Measurements from ENCODE around the gene SETD1B. TPM values are rescaled to one million over a fixed set of nuclear protein-coding genes. Genes with fewer than 3 reads are reported as not detected.

SETD1B gene
- total and polyA plus RNA-seq, 2 donors (not counting 1 experiment from before 2014, with no cell fraction given), result 7.9 to 61.4 TPM

DNA sequence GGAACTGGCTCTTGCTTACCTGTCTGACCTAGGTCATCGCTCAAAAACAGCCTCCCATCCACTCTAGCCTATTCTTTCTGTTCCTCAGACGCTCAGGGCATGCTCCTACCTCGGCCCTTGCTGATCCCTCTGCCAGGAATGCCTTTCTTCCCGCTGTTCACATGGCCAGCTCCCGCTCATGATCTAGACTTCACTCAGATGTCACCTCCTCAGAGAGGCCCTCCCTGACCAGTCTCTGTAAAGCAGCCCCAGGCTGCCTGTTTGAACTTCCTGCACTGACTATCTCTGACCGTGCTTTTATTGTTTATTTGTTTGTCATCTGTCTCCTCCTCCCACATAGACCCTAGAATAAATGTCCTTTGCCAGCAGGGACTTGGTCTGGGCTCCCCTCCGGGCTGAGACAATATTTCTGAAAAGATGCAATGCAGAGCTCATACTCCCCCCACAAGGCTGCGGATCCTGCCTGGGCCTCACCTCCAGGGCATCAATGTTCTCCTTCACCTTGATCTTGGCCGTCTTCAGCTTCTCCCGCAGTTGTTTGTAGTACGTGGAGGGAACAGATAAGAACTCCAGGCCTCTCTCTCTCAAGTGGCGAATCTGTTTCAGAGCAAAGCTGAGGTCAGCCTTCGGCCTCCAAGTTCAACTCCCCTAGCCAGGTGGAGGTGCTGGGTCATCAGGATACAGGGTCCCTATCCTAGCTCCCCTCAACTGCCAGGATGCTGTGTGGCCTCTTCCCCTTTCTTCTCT, 39.6 kb downstream of the SETD1B start:
- Histone ChIP-seq H3K4me1 (ENCODE audit: control insufficient read depth in 2 of 2, insufficient read depth in 2 of 2, low read length in 2 of 2) (peaks cover 7 to 33% of the 10 kb centered on the region in 2 donors), H3K4me3 (ENCODE audit: control extremely low read depth in 1 of 5, extremely low read depth in 1 of 5, insufficient read depth in 1 of 5, low read depth in 2 of 5, low read length in 4 of 5) (no peak overlapping the region), H3K9ac (ENCODE audit: low read length) (no peak overlapping the region), H3K9me3 (ENCODE audit: control extremely low read depth in 1 of 3, control insufficient read depth in 2 of 3, insufficient read depth in 1 of 3, low read length in 2 of 3) (no peaks in the 10 kb centered on the region), H3K27ac (ENCODE audit: low read length in 2 of 2) (no peak overlapping the region), H3K27me3 (replicated peaks in 1 of 4; ENCODE audit: control extremely low read depth in 1 of 4, control insufficient read depth in 3 of 4, insufficient read depth in 4 of 4, low read length in 3 of 4) (no peaks in the 10 kb centered on the region), H3K36me3 (replicated peaks in 1 of 2; ENCODE audit: control extremely low read depth in 1 of 2, control insufficient read depth in 1 of 2, extremely low read depth in 1 of 2, insufficient read depth in 2 of 2, low read length in 1 of 2) (no peaks in the 10 kb centered on the region), H2AFZ (ENCODE audit: insufficient read depth, low read depth, low read length, poor library complexity, severe bottlenecking) (no peak overlapping the region), H3K79me2 (ENCODE audit: control insufficient read depth, insufficient read depth, low read length) (no peaks in the 10 kb centered on the region), H3K4me2 (replicated peaks; ENCODE audit: low read depth, low read length, poor library complexity, severe bottlenecking) (no peak overlapping the region), H4K20me1 (ENCODE audit: control insufficient read depth, insufficient read depth, low read length, poor library complexity, severe bottlenecking) (no peaks in the 10 kb centered on the region)
- Mint-ChIP-seq H3K27ac (no peak overlapping the region), H3K27me3 (no peaks in the 10 kb centered on the region), H3K4me3 (no peak overlapping the region), H3K4me1 (peaks cover 15% of the 10 kb centered on the region), H3K9me3 (ENCODE audit: insufficient read depth) (no peaks in the 10 kb centered on the region)
- TF ChIP-seq, protein P1, sequence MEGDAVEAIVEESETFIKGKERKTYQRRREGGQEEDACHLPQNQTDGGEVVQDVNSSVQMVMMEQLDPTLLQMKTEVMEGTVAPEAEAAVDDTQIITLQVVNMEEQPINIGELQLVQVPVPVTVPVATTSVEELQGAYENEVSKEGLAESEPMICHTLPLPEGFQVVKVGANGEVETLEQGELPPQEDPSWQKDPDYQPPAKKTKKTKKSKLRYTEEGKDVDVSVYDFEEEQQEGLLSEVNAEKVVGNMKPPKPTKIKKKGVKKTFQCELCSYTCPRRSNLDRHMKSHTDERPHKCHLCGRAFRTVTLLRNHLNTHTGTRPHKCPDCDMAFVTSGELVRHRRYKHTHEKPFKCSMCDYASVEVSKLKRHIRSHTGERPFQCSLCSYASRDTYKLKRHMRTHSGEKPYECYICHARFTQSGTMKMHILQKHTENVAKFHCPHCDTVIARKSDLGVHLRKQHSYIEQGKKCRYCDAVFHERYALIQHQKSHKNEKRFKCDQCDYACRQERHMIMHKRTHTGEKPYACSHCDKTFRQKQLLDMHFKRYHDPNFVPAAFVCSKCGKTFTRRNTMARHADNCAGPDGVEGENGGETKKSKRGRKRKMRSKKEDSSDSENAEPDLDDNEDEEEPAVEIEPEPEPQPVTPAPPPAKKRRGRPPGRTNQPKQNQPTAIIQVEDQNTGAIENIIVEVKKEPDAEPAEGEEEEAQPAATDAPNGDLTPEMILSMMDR (IDR thresholded peaks at IDR 0.05), result no peak
- TF ChIP-seq EZH2 (IDR thresholded peaks at IDR 0.05; ENCODE audit: borderline replicate concordance, insufficient read depth, low read depth, low read length, poor library complexity, severe bottlenecking), result no peak
- intact Hi-C loops (cut with micrococcal nuclease), result no loop called here
- DNase-seq (no peak), ATAC-seq (ENCODE audit: low read depth) (no peak)
- POLR2A ChIA-PET, result interaction anchor here (0.6 kb wide), 1 partner anchor 263 kb away, joined by 5 read pairs; no protein-coding TSS in a partner anchor
- CTCF ChIA-PET, result interaction anchor here (0.6 to 1.7 kb wide), 5 partner anchors 9 to 49 kb away, joined by 3 to 5 read pairs (median 3); partner anchors contain the start of gene PSMD9
- 95% methylated on average over 12 of the region's 13 CpGs for WGBS (ENCODE audit: insufficient coverage)

DNA sequence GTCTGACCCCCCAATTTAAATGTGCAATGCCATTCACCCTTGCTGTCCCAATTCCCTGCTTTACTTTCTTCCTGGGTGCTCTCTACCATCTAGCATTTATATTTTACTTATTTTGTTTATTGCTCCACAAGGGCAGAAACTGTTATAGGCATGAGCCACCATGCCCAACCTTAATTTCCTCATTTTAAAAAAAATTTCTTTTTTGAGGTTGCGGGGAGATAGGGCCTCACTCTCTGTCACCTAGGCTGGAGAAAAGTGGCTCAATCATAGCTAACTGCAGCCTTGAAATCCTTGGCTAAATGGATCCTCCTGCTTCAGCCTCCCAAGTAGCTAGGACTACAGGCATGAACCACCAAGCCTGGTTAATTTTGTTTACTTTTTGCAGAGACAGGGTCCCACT, 41.9 kb downstream of the SETD1B start:
- Histone ChIP-seq H3K27me3 (replicated peaks in 1 of 4; ENCODE audit: control extremely low read depth in 1 of 4, control insufficient read depth in 3 of 4, insufficient read depth in 4 of 4, low read length in 3 of 4) (no peaks in the 10 kb centered on the region), H3K36me3 (replicated peaks in 1 of 2; ENCODE audit: control extremely low read depth in 1 of 2, control insufficient read depth in 1 of 2, extremely low read depth in 1 of 2, insufficient read depth in 2 of 2, low read length in 1 of 2) (no peaks in the 10 kb centered on the region), H2AFZ (ENCODE audit: insufficient read depth, low read depth, low read length, poor library complexity, severe bottlenecking) (no peak overlapping the region), H3K79me2 (ENCODE audit: control insufficient read depth, insufficient read depth, low read length) (no peaks in the 10 kb centered on the region), H4K20me1 (ENCODE audit: control insufficient read depth, insufficient read depth, low read length, poor library complexity, severe bottlenecking) (no peaks in the 10 kb centered on the region), H3K4me3 (ENCODE audit: control extremely low read depth in 1 of 5, extremely low read depth in 1 of 5, insufficient read depth in 1 of 5, low read depth in 2 of 5, low read length in 4 of 5) (no peak overlapping the region), H3K27ac (ENCODE audit: low read length in 2 of 2) (no peak overlapping the region), H3K4me2 (replicated peaks; ENCODE audit: low read depth, low read length, poor library complexity, severe bottlenecking) (no peak overlapping the region), H3K9ac (ENCODE audit: low read length) (no peak overlapping the region), H3K9me3 (ENCODE audit: control extremely low read depth in 1 of 3, control insufficient read depth in 2 of 3, insufficient read depth in 1 of 3, low read length in 2 of 3) (no peaks in the 10 kb centered on the region), H3K4me1 (ENCODE audit: control insufficient read depth in 2 of 2, insufficient read depth in 2 of 2, low read length in 2 of 2) (peaks cover 0 to 18% of the 10 kb centered on the region in 2 donors)
- ChIA-PET CTCF (no interaction called here), POLR2A (no interaction called here)
- intact Hi-C loops (cut with micrococcal nuclease), result no loop called here
- H3K4me1 Mint-ChIP-seq, result peaks cover 2% of the 10 kb centered on the region
- no peaks in the 10 kb centered on the region for H3K9me3 Mint-ChIP-seq (ENCODE audit: insufficient read depth)
- H3K4me3 Mint-ChIP-seq, result no peak overlapping the region
- 100% methylated on average over 1 of the region's 1 CpG for WGBS (ENCODE audit: insufficient coverage)
- no peak for TF ChIP-seq EZH2 (IDR thresholded peaks at IDR 0.05; ENCODE audit: borderline replicate concordance, insufficient read depth, low read depth, low read length, poor library complexity, severe bottlenecking)
- no peaks in the 10 kb centered on the region for H3K27me3 Mint-ChIP-seq
- ATAC-seq (ENCODE audit: low read depth) (no peak), DNase-seq (peak; percentile 55)
- no peak overlapping the region for H3K27ac Mint-ChIP-seq
